GM19238 (cell line): ENCODE measurements around the gene EIPR1.
"Not testable (repeated sequence)": the region's sequence is repeated elsewhere in the genome, so short reads cannot be mapped to it uniquely, and the experiment has no call there.

Experiments used
- DNase-seq: peaks from one replicate; pipeline ENCODE4 v3.0.0; 2011; ENCODE audit warnings: low spot score; ENCODE audit not compliant: insufficient read length

The EIPR1 gene

DNA sequence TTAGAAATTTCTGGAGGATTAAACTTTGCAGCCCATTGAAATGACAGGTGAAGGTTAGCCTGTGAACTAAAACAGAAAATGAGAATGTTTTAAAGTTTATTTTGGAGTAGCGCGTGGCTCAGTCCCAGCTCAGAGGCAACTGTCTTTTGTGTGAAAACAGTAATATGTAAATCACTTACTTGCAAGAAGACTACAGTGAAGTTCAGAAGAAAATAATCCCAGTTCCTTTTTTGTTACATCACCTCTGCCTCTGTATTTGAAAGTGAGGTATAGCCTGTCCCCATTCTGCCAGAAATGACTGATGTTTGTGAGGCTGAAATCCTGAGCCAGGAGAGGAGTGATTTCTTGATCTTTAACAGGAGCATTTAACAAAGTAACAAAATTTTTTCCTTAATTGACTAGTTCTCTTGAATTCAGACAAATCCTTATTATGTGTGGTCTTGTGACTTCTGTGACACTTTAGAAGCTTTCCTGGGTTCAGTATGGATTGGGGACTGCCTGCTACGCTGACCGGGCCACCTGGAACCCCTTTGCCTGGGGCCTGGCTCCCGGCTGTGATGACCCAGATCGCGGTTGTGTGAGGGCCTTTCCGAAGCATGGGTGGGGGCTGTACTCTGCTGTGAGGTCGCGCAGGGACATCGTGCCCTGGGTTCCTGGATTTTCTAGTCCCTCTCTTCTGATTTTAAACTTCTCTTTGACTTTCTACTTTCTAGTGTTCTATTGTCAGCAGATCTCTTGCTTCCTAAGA lies 26.1 kb upstream of the EIPR1 start:
- peak; percentile 56 for DNase-seq

DNA sequence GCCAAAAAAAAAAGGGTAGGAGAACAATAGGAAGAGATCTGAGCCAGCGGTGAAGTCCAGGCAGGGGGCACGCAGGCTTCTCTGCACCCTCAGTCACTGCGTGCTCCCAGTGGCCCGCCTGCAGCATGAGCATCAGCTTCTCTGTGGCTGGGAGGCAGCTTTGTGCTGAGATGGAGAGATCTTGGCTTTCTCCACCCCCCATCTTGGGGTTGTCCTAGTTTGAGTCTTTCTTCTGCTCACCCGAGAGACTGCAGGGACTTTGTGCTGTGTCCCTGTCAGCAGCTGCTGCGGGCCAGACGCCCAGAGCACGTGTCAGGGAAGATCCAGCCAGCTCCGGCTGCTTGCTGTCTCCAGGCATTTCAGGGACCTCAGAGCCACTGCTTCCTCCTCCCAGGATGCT lies 22.2 kb upstream of the EIPR1 start:
- DNase-seq, result no peak

DNA sequence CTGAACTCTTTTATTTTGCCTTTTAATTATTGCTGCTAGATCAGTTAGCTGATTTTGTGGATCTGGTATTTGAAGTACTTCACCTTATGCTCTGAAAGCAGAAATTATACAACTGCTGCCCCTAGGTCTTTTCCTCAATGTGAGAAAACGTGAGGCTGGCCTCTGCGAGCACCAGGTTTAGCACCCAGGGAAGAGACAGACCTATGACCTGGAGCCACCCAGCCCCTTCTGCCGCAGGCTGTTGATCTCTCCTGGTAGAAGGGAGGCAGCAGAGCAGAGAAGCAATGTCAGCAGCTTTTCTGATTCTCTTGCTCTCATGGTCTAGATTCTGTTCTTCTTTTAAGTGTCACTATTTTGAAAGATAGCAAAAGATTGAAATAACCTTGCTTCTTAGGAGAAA lies 21.8 kb upstream of the EIPR1 start:
- no peak for DNase-seq

DNA sequence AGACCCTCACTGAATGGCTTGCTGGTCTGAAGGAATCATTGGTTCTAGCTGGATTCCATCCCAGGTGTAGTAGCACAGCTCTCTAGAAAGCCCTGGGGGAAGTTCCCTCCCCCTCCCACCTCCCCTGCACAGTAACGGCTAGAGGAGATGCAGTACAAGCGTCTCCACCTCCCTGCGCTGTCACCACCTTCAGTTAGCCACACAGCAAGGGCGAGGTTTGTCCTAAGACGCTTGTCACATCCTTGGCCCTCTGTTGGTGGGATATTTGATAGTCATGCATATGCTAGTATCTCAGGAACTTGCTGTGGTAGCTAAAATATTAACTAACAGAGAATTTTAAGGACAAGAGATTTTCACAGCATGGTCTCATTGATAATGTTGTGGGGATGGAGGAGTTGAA lies 21.2 kb upstream of the EIPR1 start:
- DNase-seq, result no peak

DNA sequence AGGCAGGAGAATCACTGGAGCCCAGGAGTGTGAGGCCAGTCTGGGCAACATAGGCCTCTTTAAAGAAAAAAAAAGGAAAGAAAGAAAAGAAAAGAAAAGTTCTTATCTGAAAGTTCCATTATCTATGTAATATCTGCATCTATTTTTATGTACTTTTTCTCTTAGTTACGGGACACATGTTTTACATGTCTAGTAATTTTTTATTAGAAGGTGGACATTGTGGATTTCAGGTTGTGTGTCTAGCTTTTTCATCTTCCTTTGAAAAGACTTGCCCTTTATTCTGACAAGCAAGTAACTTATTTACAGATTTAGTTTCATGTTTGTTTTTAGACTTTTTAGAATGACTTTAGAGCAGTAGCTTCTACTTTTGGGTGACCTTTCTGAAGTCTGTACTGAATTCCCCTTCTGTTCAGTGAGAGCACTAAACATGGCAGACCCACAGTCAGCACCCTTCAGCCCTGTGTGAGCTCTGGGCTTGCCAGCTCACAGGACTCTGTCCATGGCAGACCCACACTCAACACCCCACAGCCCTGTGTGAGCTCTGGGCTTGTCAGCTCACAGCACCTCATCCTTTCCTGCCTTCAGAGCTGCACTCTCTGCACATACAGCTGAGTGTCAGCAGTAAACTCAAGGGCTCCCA lies 19.4 kb upstream of the EIPR1 start:
- no peak for DNase-seq

DNA sequence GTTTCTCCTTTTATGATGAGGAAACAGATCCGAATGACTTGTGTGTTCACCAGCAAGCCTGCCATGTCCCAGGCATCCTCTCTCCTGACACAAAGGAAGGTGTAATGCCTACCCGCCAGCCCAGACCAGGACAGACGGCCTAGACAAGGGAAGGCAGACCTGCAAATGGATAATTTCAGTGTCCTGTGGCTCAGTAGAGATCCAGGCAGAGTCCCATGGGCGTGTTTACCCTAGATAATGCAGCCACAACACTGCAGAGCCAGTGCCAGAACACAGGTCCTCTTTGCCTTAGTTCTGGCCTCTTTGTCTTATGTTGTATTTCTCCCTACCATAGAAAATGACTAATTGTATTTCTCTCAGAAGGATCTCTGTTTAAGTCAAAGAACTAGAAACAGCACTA lies 14.6 kb upstream of the EIPR1 start:
- no peak for DNase-seq

DNA sequence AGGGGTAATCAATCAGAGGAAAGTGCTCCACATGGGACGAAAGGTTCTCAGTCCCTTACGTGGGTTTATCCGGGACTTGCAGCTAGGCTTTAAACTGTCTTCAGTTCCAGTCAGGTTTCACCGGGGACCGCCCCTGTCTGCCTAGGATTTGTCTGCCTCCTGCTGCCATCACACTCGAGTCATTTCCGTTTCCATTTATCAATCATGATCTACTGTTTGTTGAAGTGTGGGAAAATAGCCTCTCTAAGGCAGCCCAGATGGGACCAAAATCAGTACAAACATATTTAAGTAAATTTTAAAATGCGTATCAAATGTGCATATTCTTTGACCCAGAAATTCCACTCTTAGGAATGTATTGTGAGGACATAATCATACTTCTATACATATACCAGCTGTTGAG lies 12.4 kb upstream of the EIPR1 start:
- no peak for DNase-seq

DNA sequence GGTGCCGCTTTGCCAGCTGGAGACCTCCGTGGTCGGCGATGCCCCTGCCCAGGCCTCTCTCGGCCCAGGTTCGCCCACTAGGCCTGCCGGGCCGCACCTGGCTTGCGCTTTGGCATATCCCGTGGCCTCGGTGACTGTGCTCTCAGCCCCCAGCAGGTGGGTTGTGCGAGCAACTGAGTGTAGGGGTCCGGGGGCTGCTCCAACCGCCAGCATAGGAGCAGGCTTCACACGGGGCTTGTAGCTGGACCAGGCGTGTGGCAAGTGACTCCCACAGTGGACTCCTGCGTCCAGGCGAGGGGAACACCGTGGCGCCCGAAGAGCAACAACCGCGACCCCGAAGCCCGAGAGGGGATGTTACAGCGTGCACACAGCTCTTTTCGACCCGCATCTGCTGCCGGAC lies 11.6 kb upstream of the EIPR1 start:
- no peak for DNase-seq

DNA sequence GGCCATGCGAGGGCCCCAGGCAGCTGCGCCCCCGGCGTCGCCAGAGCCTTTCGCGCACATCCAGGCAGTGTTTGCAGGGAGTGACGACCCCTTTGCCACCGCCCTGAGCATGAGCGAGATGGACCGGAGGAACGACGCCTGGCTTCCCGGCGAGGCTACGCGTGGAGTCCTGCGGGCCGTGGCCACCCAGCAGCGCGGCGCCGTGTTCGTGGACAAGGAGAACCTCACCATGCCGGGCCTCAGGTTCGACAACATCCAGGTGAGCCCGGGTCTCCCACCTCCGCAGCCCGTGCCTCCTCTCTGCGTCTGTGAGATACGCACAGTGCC lies 10.8 kb upstream of the EIPR1 start:
- no peak for DNase-seq

DNA sequence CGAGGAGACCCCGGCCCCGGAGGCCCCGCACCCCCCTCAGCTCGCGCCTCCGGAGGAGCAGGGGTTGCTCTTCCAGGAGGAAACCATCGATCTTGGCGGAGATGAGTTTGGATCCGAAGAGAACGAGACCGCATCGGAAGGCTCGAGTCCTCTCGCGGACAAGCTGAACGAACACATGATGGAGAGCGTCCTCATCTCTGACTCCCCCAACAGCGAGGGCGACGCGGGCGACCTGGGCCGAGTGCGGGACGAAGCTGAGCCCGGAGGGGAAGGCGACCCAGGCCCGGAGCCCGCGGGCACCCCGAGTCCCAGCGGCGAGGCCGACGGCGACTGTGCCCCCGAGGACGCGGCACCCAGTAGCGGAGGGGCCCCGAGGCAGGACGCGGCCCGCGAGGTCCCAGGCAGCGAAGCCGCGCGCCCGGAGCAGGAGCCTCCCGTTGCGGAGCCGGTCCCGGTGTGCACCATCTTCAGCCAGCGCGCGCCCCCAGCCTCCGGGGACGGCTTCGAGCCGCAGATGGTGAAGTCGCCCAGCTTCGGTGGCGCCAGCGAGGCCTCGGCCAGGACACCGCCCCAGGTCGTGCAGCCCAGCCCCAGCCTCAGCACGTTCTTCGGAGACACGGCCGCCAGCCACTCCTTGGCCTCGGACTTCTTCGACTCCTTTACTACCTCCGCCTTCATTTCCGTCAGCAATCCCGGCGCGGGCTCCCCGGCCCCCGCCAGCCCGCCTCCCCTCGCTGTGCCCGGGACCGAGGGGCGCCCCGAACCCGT lies 10.2 kb upstream of the EIPR1 start:
- no peak for DNase-seq

DNA sequence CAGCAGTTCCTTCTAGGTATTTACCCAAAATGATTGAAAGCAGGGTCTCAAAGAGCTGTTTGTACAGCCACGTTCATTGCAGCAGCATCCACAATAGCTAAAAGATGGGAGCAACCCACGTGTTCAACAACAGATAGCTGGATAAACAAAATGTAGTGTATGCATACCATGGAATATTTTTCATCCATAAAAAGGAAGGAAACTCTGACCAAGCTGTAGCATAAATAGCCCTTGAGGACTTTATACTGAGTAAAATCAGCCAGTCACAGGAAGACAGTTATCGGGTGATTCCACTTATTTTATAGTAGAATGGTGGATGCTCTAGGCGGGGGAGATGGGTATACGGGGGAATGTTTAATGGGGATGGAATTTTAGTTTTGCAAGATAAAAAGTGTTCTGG lies 9.4 kb upstream of the EIPR1 start:
- no peak for DNase-seq

DNA sequence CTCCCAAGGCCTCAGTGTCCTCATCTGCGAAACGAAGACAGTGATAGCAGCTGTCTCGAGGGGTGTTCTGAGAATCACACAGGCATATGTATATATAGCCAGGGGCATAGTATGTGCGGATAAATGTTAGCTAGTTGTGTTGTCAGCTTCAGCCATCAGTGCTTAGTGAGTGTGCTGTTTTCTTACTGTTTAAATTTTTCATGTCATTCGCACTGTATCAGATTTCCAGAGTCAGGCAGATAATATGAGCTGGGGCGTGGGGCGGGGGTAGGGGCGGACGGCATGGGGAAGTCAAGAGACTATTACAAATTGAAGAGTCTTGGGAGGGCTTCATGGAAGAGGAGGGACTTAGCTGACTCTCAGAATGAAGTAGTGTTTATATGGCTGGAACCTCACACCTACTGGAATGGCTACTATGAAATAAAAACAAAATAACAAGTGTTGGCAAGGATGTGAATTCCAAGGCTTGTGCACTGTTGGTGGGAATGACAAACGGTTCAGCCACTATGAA lies 8.9 kb upstream of the EIPR1 start:
- DNase-seq, result no peak

DNA sequence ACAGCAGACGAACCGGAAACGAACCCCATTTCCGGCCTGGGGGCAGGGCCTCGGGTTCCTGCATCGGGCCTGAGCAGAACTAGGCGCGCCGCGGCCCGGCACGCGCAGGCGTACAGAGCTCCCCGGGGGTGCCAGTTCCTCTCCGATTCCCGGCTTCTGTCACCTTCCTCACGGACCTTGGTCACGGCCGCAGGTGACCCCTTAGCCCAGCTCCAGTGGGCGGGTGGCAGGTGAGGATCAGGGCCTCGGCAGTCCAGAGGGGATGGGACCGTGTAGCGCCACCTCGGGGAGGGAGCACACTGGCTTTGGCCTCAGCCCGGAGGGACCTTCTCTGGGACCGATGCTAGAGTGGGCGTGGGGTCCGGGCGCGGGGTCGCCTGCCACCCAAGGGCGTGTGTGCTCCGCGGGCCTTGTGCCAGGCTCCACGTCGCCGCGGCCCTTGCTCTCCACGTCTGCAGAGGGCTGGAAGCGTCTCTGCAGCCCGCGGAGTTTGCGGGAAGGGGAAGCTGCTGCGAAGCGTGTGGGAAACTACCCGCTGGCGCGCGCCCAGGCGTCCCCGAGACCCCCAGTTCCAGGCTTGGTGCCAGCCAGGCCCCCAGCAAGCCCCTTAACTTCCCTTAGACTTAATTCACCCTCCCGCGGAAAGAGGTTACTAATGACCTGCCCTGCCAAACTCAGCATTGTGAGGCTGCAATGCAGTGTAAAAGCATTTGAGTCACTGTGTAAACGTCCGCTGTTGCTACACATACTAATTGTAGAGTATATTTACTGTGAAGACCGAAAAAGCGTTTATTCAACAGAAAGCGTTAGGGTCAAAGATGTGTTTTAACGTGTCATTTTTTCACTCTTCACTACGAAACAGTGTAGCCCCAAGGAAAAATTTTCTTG lies 2.3 kb upstream of the EIPR1 start, which contains the start of gene TRAPPC12:
Gene TRAPPC12, plus strand, starts transcription at position 48 of the 888 bp plus-strand sequence. CDS start 7,930 bp downstream, outside the sequence.
- peak; percentile 80 for DNase-seq

DNA sequence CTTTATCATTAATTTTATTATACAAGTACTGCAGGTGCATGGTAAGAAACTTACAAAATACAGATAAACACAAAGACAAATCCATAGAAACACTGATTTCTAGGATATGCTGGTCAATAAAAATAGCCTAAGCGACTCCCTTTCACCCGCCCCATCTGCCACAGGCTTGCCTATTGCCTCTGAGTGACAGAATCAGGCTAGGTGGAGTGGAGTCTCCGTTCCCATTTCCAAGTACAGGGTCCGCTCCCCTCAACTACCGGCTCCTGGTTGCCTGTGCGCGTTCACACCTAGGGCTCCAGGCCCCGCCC lies 1.7 kb upstream of the EIPR1 start:
- DNase-seq, result no peak

DNA sequence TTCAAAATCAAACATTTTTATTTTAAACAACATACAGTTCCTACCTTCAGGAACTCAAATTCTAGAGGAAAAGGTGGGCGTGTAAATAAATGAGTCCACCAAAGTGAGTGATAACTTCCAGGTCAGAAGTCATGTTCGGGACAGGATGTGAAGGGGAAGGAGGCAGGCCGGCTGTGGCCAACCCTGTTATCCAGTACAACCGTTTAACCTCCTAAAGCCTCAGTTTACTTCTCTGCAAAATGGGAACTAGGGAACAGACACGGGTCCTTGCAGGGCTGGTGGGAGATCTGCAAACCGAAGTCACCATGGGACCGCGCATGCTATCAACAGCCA lies 373 bp downstream of the EIPR1 start:
- no peak for DNase-seq

DNA sequence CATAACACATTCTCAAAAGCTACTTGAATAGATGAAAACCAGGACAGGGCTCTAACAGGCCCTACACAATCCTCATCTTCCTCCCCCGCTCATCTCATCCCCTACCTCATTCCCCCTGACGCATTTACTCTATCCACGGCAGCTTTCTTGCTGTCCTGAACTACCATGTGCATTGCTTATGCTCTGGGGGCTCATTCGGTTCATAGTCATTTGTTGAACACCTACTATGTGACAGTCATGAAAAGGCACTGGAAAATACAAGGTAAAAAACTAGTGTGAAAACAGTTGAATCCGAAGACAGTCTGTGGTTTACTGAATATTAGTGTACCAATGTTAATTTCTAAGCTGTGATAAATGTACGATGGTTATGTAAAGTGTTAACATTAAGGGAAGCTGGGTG lies 797 bp downstream of the EIPR1 start:
- DNase-seq, result no peak

DNA sequence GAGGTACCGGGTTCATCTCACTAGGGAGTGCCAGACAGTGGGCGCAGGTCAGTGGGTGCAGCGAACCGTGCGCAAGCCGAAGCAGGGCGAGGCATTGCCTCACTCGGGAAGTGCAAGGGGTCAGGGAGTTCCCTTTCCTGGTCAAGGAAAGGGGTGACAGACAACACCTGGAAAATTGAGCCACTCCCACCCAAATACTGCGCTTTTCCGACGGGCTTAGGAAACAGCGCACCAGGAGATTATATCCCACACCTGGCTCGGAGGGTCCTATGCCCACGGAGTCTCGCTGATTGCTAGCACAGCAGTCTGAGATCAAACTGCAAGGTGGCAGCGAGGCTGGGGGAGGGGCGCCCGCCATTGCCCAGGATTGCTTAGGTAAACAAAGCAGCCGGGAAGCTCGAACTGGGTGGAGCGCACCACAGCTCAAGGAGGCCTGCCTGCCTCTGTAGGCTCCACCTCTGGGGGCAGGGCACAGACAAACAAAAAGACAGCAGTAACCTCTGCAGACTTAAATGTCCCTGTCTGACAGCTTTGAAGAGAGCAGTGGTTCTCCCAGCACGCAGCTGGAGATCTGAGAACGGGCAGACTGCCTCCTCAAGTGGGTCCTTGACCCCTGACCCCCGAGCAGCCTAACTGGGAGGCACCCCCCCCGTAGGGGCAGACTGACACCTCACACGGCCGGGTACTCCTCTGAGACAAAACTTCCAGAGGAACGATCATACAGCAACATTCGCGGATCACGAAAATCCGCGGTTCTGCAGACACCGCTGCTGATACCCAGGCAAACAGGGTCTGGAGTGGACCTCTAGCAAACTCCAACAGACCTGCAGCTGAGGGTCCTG lies 8.1 kb downstream of the EIPR1 start:
- not testable (repeated sequence) for DNase-seq

DNA sequence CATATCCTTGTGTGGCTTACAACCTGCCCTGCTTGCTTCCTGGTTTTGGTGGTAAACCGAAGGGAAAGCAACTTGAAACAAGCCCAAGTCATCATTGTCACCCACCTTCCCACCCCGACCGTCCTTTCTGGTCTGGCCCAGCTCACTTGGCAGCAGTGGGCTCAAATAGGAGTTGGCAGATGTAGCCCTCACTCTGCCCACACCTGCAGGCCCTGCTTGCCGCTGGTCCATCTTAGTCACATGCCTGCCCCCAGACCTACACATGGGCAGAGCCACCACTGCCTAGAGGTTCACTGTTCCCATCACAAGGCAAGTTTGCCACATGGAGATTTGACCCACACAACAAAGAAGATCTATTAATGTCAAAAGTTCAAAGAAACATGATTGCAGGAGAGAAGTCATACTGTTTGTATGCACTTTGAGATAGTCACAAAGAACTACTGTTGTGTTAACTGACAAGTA lies 9.3 kb downstream of the EIPR1 start:
- no peak for DNase-seq

DNA sequence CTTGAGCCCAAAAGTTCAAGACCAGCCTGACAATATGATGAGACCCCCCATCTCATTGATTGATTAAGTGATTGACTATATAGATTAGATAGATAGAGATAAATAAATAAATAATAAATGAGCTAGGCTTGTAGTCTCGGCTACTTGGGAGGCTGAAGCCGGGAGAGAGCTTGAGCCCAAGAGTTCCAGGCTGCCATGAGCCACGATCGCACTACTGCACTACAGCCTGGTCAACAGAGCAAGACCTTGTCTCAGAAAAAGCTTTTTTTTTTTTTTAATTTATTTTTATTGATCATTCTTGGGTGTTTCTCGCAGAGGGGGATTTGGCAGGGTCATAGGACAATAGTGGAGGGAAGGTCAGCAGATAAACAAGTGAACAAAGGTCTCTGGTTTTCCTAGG lies 12.4 kb downstream of the EIPR1 start:
- DNase-seq, result no peak

DNA sequence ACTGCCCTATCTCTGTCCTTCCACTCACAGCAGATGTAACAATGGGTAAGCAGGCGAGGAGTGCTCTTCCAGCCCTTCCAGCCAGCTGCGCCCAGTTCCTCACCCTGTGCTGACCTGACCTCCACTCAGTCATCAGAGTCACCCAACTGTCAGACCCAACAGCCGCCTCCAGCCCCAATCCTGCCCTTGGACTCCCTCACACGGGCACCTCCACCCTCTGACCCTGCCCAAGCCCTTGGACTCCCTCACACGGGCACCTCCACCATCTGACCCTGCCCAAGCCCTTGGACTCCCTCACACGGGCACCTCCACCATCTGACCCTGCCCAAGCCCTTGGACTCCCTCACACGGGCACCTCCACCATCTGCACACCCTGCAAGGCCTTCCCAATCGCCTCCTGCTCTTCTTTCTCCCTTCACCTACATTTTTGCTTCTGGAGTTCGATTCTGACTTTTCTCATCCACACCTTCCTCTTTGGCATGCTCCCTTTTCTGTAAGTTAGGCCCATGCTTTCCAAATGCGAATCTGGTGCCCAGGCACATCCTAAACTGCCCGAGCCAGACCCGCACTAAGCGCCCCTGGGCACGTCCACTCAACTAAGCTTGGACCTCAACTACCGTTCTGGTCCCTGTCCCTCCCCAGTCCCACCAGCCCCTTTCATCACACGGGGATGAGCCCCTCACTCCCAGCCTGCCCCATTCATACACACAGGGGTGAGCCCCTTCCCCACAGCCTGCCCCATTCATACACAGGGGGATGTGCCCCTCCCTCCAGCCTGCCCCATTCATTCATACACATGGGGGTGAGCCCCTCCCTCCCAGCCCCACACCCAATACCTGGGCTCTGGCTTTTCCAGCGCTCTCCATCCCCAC lies 15.9 kb downstream of the EIPR1 start:
- no peak for DNase-seq
